OCI-LY3 (cell line): ENCODE data around the gene PTRH2.

Source experiments
- EZH2phosphoT487 ChIP-seq: fragments of 200-600 bp; shearing (Covaris generic); IDR thresholded peaks from 2 replicates; pipeline ENCODE4 v1.6.1; 2018; ENCODE audit warnings: antibody characterized with exemption, mixed run types, low read depth
- TF ChIP-seq, protein P1 (sequence below): fragments of 200-600, 300-600 bp; sonication (generic); IDR thresholded peaks from 2 replicates; pipeline ENCODE4 v1.5.1; 2014; ENCODE audit warnings: antibody characterized with exemption, low read length, low read depth

- TF ChIP-seq, protein P1, sequence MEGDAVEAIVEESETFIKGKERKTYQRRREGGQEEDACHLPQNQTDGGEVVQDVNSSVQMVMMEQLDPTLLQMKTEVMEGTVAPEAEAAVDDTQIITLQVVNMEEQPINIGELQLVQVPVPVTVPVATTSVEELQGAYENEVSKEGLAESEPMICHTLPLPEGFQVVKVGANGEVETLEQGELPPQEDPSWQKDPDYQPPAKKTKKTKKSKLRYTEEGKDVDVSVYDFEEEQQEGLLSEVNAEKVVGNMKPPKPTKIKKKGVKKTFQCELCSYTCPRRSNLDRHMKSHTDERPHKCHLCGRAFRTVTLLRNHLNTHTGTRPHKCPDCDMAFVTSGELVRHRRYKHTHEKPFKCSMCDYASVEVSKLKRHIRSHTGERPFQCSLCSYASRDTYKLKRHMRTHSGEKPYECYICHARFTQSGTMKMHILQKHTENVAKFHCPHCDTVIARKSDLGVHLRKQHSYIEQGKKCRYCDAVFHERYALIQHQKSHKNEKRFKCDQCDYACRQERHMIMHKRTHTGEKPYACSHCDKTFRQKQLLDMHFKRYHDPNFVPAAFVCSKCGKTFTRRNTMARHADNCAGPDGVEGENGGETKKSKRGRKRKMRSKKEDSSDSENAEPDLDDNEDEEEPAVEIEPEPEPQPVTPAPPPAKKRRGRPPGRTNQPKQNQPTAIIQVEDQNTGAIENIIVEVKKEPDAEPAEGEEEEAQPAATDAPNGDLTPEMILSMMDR: no peak
- no peak for TF ChIP-seq EZH2phosphoT487
These were observed 28.3 kb downstream of the PTRH2 start for GRCh38 chr17:59678918-59679317.
